IPS DF 4.7 (cell line): Measurements from ENCODE around the gene TTBK2.
"Not testable (repeated sequence)": the region's sequence is repeated elsewhere in the genome, so short reads cannot be mapped to it uniquely, and the experiment has no call there.

Experiments
- DNase-seq: peaks from one replicate; pipeline ENCODE4 v3.0.0-alpha.2; 2013; ENCODE audit warnings: low spot score; ENCODE audit errors: extremely low read depth

TTBK2 gene

DNA sequence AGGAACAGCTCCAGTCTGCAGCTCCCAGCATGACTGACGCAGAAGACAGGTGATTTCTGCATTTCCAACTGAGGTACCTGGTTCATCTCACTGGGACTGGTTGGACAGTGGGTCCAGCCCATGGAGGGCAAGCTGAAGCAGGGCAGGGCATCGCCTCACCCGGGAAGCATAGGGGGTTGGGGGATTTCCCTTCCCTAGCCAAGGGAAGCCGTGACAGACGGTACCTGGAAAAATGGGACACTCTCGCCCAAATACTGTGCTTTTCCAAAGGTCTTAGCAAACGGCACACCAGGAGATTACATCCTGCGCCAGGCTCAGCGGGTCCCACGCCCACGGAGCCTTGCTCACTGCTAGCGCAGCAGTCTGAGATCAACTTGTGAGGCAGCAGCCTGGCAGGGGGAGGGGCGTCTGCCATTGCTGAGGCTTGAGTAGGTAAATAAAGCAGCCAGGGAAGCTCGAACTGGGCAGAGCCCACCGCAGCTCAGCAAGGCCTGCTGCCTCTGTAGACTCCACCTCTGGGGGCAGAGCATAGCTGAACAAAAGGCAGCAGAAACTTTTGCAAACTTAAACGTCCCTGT lies 156.3 kb downstream of the TTBK2 start:
- DNase-seq, result not testable (repeated sequence)

- not testable (repeated sequence) for DNase-seq
Measured at GRCh38 chr15:42761813-42762212, 158.8 kb downstream of the TTBK2 start.

DNA sequence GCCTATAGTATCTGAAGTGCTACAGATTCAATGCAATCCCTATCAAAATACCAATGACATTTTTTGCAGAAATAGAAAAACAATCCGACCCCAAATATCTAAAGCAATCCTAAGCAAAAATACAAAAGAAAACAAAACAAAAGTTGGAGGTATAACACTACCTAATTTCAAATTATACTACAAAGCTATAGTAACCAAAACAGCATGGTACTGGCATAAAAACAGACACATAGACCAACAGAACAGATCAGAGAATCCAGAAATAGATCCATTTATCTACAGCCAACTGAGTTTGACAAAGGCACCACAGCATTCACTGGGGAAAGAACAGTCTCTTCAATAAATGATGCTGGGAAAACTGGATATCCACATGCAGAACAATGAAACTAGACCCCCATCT lies 159.8 kb downstream of the TTBK2 start:
- no peak for DNase-seq

DNA sequence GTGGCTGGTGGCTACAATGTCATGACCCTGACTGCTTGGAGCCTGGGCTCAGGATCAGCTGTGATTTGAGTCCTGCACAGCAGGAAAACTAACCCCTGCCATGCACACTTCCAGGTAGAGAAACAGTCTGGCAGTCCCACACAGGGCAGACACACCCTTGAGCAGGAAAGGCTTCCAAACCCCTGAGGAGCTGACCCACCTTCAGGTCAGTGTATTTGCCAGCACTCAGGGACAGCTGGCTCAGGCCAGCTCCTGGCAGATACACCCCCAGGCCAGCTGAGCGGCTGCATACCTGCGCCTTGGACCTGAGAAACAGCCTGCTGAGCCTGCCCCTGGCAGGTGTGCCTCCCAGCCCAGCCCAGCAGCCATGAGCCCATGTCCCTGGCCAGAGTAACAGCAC lies 161.5 kb downstream of the TTBK2 start:
- DNase-seq, result no peak

- no peak for DNase-seq
Measured at GRCh38 chr15:42750306-42750705, 170.3 kb downstream of the TTBK2 start.

- DNase-seq, result no peak
Measured at GRCh38 chr15:42749266-42749665, 171.3 kb downstream of the TTBK2 start.

DNA sequence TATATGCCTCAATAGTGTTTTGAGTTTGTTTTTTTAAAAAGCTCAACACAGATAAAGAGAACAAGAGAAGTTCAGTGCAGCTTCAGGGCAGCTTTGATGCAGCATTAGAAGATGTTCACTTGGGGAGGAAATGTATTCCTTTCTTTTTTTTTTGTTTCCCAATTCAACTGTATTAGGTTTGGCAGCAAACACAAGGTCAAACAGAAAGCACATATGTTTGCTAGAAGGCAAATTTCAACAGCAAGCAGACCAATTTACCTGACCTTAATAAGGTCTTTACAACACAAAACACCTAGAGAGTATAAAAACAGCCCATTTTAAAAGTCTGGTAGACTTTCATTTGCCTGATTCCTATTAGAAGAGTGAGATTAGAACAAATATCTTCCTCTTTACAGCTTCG lies 176.4 kb downstream of the TTBK2 start:
- DNase-seq, result no peak

DNA sequence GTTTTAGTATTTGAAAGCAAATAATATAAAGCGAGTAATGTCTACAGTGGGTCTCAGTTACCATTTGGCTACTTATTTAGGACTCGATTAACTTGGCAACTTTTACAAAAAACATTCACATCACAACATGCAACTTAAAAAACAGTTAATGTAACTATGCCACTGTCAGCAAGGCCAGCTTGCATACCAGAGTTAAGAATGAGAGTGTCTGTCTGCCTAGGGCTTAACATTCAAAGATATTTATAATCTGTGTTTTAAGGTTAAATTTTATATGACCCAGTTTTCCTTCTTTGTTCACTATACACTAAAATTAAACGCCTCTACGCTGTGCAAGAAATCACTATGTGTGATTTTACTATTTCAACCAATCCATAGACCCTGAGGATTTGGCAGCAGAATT lies 178.4 kb downstream of the TTBK2 start:
- no peak for DNase-seq

DNA sequence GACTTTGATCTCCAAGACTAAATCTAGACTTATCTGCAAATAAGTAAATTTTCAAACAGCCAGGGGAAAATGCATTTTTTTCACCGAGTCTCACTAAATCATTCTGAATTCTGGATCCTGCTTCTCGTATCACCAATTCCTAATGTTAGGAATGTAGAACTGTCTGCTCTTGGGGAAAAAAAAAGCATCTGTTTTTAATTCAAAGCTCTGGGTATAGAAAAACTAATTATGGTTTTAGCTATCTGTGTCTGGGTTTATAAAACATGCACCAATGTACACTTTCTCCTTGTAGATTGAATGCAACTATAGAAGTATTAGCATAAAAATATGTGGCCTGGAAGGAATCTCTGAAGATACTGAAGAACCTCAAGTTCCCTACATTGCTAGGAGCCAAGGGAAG lies 178.9 kb downstream of the TTBK2 start:
- no peak for DNase-seq

- DNase-seq, result no peak
Measured at GRCh38 chr15:42737529-42738328, 182.8 kb downstream of the TTBK2 start.

DNA sequence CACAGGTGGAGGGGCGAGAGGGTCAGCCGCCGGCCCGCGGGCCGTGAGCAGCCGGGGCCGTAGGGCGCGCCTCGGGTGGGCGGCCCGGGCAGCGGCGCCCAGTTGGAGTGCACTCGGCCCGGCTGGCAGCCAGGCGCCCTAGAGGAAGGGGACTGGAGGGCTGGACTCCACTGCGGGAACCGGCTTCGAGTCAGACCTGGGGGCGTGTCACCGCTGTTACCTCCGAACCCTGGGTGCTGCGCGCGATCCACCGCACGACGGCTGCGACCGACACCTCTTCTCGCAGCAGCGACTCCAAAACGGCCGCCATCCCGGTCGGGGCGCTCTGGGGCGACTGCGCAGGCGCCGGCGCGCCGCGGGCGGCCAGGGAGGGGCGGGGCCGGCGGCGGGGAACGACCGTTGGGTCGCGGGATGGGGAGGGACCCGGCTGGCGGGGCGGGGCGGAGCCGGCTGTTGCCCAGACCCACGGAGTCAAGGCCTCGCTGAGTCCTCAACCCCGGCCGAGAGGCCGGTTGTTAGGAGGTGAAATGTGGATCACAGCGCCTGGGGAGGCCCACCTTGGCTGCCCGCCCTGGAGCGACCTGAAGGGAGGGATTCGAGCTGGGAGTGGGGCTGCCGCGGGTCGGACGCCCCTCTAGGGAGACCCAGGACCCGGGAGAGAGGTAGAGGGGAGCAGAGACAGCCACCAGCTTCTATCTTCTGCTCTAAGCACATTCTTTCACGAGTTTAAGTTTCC lies 183.6 kb downstream of the TTBK2 start, which contains the start of gene CDAN1:
CDAN1 (minus strand) TSS at position 336 of the 736 bp plus-strand sequence; CDS start at position 310, 26 bp downstream.
- DNase-seq, result no peak

DNA sequence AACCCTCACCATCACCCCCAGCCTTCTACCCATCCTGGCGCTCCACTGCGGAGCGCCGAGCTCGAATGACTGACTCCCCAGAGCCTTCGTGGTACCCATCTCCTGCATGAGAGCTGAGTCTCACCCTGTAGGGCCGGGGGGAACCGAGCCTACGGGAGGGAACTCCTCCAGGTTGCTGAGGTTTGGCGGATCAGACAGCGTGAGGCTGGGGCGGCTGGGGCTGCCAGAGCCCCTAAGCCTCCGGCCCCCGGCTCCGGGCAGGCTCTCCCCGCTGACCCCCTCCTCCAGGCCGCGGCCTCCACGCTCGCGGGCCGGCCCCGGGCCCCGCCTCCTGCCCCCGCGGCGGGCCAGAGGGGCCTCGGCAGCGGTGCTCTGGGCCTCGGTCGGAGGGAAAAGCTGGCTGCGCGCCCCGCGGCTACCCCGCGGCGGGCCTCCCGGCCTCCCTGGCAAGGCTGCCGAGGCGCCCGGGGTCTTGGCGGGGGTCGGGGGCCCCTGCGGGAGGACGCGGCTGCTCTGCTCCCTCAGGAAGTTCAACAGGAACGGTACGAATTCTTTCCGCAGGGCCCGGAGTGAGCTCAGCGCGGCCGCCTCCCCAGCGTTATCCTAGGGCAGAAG lies 184.3 kb downstream of the TTBK2 start:
- DNase-seq, result no peak

- no peak for DNase-seq
Measured at GRCh38 chr15:42735382-42736165, 185.0 kb downstream of the TTBK2 start.

DNA sequence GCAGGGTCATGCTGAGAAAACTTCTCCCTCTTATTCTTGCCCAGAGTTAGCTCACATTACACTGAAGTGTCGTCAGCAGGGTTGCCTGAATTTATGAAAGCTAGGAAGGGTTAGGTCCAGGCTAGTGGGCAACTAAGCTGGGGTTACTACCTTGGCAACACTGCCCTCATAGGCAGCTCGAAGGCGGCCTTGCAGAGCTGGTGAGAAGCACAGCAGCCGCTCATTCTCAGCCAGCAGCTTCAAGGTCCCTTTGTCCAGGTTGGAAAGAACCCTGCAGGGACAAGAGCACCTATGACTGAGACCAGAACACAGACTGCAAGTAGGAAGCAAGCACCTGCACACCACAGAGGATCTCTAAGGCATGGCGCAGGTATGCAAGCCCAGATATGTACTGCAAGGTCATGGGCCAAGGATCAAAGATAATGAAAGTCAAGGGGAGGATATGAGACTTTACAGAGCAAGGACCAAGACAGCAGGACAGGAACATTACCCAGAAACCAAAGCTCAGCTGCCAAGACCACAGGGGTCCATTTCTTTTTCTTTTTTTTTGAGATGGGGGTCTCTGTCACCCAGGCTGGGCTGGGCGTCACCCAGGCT lies 186.4 kb downstream of the TTBK2 start:
- DNase-seq, result no peak

DNA sequence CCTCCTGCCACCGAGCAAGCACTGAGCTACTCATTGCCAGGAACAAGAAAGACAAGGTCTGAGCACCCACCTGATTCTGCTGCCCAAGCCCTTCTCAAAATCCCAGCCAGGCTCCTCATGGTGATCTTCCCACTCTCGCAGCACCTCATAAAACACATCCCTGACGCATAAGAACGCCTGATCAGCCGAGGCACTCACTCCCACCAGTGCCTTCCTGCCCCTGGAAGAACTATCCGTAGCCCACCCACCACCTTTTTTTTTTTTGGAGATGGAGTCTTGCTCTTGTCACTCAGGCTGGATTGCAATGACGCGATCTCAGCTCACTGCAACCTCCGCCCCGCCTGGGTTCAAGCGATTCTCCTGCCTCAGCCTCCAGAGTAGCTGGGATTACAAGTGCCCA lies 187.6 kb downstream of the TTBK2 start:
- DNase-seq, result no peak

DNA sequence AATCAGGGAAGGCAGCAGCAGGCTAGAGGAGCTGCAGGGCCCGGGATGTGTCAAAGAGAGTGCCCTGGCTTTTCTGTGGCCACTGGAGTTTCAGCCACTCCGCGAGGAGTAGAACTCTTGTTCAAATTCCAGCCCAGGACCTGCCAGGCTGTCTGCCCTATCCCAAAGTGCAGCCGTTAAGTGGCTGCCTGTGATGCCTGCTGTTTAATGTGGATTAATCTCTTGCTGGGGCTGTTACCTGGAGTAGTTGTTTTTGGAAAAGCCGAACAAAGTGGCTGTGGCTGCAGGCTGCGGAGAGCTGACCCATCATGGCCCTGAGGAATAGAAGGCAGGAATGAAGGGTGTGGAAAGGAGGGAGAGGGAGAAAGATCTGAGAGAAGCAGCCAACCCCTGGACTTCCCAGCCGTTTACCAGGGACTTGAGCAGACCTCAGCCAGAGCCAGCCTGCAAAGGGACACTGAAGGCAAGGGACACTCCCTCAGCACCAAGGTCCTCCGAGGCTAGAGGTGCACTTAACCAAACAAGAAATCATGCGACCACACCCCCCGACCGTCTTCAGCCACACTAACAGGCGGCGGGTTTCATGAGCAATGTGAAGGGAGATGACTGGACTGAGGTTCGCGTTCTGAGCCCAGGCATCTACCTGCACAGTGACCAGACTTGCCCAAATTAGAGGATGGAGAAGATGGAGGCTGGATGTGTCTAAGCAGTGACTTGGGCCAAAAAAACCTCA lies 188.3 kb downstream of the TTBK2 start:
- no peak for DNase-seq

GRCh38 chr15:42731461-42731860 lies 189.1 kb downstream of the TTBK2 start:
- DNase-seq, result no peak

DNA sequence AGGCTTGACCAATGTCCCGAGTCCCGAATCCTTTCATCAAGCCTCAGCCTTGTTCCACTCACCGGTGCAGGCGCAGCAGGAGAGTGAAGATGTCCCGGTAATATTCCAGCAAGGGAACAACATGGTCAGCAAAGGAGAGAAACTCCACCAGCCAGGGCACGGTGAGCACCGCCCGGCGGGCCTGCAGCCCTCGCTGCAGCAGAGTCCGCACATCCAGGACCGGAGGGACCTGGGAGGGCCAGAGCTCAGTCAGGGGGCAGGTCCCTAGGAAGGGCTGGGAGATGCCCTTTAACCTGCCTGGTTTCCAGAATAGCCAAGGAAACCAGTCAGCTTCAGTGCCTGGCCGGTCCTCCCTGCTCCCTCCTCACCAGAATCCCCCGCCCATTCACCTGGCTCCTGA lies 190.0 kb downstream of the TTBK2 start:
- DNase-seq, result no peak

GRCh38 chr15:42730135-42730534 lies 190.4 kb downstream of the TTBK2 start:
- DNase-seq, result no peak

DNA sequence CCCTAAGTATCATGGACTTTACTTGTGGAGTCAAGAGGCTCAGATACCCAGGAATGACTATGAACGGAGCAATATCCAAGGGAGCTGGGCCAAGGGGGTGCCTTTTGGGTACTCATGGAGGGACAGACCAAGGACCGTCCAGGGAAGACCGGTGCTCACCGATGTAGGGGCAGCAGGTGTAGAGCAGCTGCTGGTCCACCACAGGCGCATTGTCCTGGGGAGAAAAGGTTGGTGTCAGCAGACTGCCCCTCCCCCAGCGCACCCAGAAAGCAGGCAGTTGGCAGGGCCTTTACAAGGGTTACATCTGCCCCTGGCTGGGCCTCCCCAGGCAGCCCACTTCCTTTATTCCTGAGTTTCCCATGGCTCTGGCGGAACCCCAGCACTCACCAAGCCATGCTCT lies 191.2 kb downstream of the TTBK2 start:
- no peak for DNase-seq
